Measurements from ENCODE around the gene MCFD2.

DNA sequence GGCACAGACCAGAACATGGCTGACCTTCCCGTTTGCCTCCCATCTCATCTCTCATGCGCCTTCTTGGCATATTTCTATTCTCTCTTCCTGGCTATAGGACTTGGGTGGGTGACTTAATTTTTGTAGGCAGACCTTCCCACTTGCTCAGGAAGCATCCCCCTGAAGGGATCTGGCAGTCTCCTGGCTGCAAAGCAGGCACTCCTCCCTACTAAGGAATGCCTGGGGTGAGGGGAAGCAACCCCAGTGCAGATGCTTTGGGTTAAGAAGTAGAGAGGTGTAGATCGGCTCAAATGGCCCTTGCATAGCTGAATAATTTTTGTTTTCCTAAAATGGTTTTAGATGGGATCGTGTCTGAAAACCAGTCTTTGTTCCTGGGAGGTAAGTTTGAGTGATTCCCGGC is 17.6 kb downstream of the MCFD2 start:
- TF ChIP-seq, protein P1, sequence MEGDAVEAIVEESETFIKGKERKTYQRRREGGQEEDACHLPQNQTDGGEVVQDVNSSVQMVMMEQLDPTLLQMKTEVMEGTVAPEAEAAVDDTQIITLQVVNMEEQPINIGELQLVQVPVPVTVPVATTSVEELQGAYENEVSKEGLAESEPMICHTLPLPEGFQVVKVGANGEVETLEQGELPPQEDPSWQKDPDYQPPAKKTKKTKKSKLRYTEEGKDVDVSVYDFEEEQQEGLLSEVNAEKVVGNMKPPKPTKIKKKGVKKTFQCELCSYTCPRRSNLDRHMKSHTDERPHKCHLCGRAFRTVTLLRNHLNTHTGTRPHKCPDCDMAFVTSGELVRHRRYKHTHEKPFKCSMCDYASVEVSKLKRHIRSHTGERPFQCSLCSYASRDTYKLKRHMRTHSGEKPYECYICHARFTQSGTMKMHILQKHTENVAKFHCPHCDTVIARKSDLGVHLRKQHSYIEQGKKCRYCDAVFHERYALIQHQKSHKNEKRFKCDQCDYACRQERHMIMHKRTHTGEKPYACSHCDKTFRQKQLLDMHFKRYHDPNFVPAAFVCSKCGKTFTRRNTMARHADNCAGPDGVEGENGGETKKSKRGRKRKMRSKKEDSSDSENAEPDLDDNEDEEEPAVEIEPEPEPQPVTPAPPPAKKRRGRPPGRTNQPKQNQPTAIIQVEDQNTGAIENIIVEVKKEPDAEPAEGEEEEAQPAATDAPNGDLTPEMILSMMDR (IDR thresholded peaks at IDR 0.05): no peak
- TF ChIP-seq POLR2A (IDR thresholded peaks at IDR 0.05): no peak
